ENCODE measurements around the gene AOX1. TPM values are rescaled to one million over a fixed set of nuclear protein-coding genes. Genes with fewer than 3 reads are reported as not detected.

Gene AOX1
- total and polyA plus RNA-seq, 2 of the 8 experiments (the other 6 are each of a cell fraction or from before 2014, with no cell fraction given) = 5.6 to 8.3 TPM

- H3K4me2 ChIP-seq (ENCODE audit: insufficient read depth in 1 of 2, low read depth in 2 of 2, low read length in 2 of 2) = no peak overlapping the region
- H3K23ac ChIP-seq (ENCODE audit: insufficient read length) = no peak overlapping the region
- H3K56ac ChIP-seq (replicated peaks; ENCODE audit: insufficient read length, low read depth, low read length) = no peak overlapping the region
- H4K20me1 ChIP-seq (replicated peaks in 1 of 2; ENCODE audit: control insufficient read depth in 1 of 2, insufficient read depth in 2 of 2, low read length in 2 of 2) = no peaks in the 10 kb centered on the region
- H2BK5ac ChIP-seq (ENCODE audit: low read depth, low read length) = no peak overlapping the region; the same call in 1 of the 2 replicates
- H2BK12ac ChIP-seq (ENCODE audit: low read depth, low read length) = no peak overlapping the region
- no peaks in the 10 kb centered on the region for H3K36me3 ChIP-seq (ENCODE audit: control insufficient read depth in 2 of 4, insufficient read depth in 4 of 4, low read length in 3 of 4)
- no peaks in the 10 kb centered on the region for H3K79me2 ChIP-seq (ENCODE audit: control insufficient read depth in 1 of 2, insufficient read depth in 2 of 2, low read length in 2 of 2)
- H4K8ac ChIP-seq (ENCODE audit: extremely low read depth, insufficient read depth, low read length) = no peak overlapping the region
- H3K27ac ChIP-seq (ENCODE audit: low read depth, low read length) = no peak overlapping the region
- no peak for FAIRE-seq
- H4K91ac ChIP-seq (replicated peaks; ENCODE audit: insufficient read length, low read length) = no peak overlapping the region
- no peak overlapping the region for H3K4me3 ChIP-seq (ENCODE audit: extremely low read depth in 1 of 4, insufficient read depth in 2 of 4, low read depth in 3 of 4, low read length in 4 of 4)
- no peak overlapping the region for H3K4ac ChIP-seq (replicated peaks; ENCODE audit: insufficient read length, low read depth, low read length)
- H2BK120ac ChIP-seq (replicated peaks; ENCODE audit: low read depth, low read length) = no peak overlapping the region
- WGBS, 2 experiments (ENCODE audit: extremely low coverage in 1 of 2, insufficient coverage in 1 of 2, insufficient read length in 1 of 2, insufficient replicate concordance in 2 of 2, low coverage in 1 of 2, low lambda C conversion rate in 2 of 2, missing lambda C conversion rate in 1 of 2) = 95% methylated on average over 3 of the region's 3 CpGs; no CpG with 5 or more reads in 1 of the 2 experiments
- H2BK20ac ChIP-seq (ENCODE audit: low read length) = no peak overlapping the region
- no peak overlapping the region for H2AFZ ChIP-seq (ENCODE audit: low read length)
- no peak overlapping the region for H3K14ac ChIP-seq (ENCODE audit: insufficient read length)
- no peaks in the 10 kb centered on the region for H3K27me3 ChIP-seq (replicated peaks in 1 of 4; ENCODE audit: control insufficient read depth in 3 of 4, extremely low read depth in 1 of 4, insufficient read depth in 3 of 4, low read length in 3 of 4)
- CTCF ChIA-PET (ENCODE audit: partially characterized antibody) = interaction anchor here (0.6 to 1.5 kb wide), 6 partner anchors 9 to 648 kb away, joined by 3 to 4 read pairs (median 3); no protein-coding TSS in a partner anchor
- no peak overlapping the region for H2BK15ac ChIP-seq (ENCODE audit: low read length)
- H4K5ac ChIP-seq (ENCODE audit: insufficient read length, low read depth, low read length) = no peak overlapping the region
- 0 out of 2 replicates have a peak overlapping the region, but pooled peaks have one; percentile 48 for H3K18ac ChIP-seq (ENCODE audit: extremely low read depth, low read length)
- no peak for DNase-seq (ENCODE audit: low read depth in 1 of 2, low spot score in 2 of 2)
- no peaks in the 10 kb centered on the region for H3K79me1 ChIP-seq (ENCODE audit: low read depth, low read length)
- no peak overlapping the region for H3K9ac ChIP-seq (replicated peaks in 1 of 4; ENCODE audit: extremely low read depth in 1 of 4, low read depth in 3 of 4, low read length in 3 of 4)
- no peaks in the 10 kb centered on the region for H3K9me3 ChIP-seq (ENCODE audit: insufficient read depth in 2 of 2, low read depth in 1 of 2, low read length in 1 of 2)
- POLR2A ChIA-PET (ENCODE audit: partially characterized antibody) = interaction anchor here (1.7 kb wide), 1 partner anchor 64 kb away, joined by 4 read pairs; the partner anchor contains the start of gene AOX1
- H2AK5ac ChIP-seq (ENCODE audit: low read depth, low read length) = no peak overlapping the region
- no peaks in the 10 kb centered on the region for H3K23me2 ChIP-seq (ENCODE audit: low read depth, low read length)
- peaks cover 0 to 4% (median 1%) of the 10 kb centered on the region in 4 experiments; a peak in 4 of 7 replicates for H3K4me1 ChIP-seq (replicated peaks in 1 of 4; ENCODE audit: control insufficient read depth in 3 of 4, insufficient read depth in 4 of 4, low read length in 3 of 4)
- TF ChIP-seq EP300 (IDR thresholded peaks at IDR 0.05; ENCODE audit: borderline replicate concordance in 1 of 2, low read depth in 2 of 2, low read length in 2 of 2) (no peak), JUN (IDR thresholded peaks at IDR 0.05; ENCODE audit: low read depth, low read length) (no peak), RBBP5 (IDR thresholded peaks at IDR 0.05; ENCODE audit: borderline replicate concordance, low read depth, low read length) (no peak), SP2 (IDR thresholded peaks at IDR 0.05; ENCODE audit: low read length) (no peak), SIN3A (conservative IDR thresholded peaks at IDR 0.05 in 1 of 2, IDR thresholded peaks at IDR 0.05 in 1 of 2; ENCODE audit: low read depth in 1 of 2, low read length in 2 of 2) (no peak), JUND (IDR thresholded peaks at IDR 0.05; ENCODE audit: low read length) (no peak), GTF2F1 (IDR thresholded peaks at IDR 0.05; ENCODE audit: borderline replicate concordance, low read depth, low read length) (no peak), RFX5 (IDR thresholded peaks at IDR 0.05; ENCODE audit: borderline replicate concordance, low read depth, low read length) (no peak), MAX (IDR thresholded peaks at IDR 0.05) (no peak), SP1 (IDR thresholded peaks at IDR 0.05; ENCODE audit: low read depth, low read length) (no peak), HDAC2 (IDR thresholded peaks at IDR 0.05; ENCODE audit: borderline replicate concordance in 1 of 2, low read depth in 2 of 2, low read length in 2 of 2) (no peak), CEBPB (IDR thresholded peaks at IDR 0.05; ENCODE audit: low read depth, low read length) (no peak), RAD21 (IDR thresholded peaks at IDR 0.05 in 1 of 2, conservative IDR thresholded peaks at IDR 0.05 in 1 of 2; ENCODE audit: low read depth in 2 of 2, low read length in 2 of 2) (no peak)
Observed at GRCh38 chr2:200649724-200650123, 63.9 kb downstream of the AOX1 start.
